Body of pancreas (tissue), 4 donors: Measurements from ENCODE around the gene LUC7L.

Experiments used
- POLR2A ChIP-seq, 3 donors: fragments of 450-650 bp; IDR thresholded peaks; one replicate each; pipeline ENCODE4 v1.6.1; 2016; ENCODE audit warnings: antibody characterized with exemption in 3 of 3, mild to moderate bottlenecking in 2 of 3
- TF ChIP-seq, protein P1 (sequence below), 7 experiments: fragments of 450-650 bp in 4 of 7; fragments of 200-600 bp in 3 of 7; sonication (generic) in 3 of 7; IDR thresholded peaks; one replicate each; pipeline ENCODE4 v1.5.1; 2016 to 2019; ENCODE audit warnings: antibody characterized with exemption in 7 of 7

DNA sequence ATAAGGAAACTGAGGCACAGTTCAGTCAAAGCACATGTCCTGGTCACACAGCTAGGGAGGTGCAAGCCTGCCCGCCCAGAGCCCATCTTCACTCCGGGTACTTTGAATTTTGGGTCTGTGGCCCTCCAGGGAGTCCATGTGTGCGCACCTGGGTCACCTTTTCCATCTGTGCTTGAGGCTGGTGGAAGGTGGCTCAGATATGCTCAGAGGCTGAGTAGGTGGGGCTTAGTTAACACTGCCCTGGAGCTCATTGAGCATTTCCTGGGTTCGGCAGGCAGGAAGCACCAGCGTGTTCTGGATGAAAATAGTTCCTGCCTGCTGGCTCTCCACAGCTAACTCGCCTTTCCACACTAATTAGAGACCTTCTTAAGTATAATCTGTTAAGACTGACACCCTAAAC, 24.6 kb upstream of the LUC7L start:
- no peak for TF ChIP-seq POLR2A (IDR thresholded peaks at IDR 0.05)
- TF ChIP-seq, protein P1, sequence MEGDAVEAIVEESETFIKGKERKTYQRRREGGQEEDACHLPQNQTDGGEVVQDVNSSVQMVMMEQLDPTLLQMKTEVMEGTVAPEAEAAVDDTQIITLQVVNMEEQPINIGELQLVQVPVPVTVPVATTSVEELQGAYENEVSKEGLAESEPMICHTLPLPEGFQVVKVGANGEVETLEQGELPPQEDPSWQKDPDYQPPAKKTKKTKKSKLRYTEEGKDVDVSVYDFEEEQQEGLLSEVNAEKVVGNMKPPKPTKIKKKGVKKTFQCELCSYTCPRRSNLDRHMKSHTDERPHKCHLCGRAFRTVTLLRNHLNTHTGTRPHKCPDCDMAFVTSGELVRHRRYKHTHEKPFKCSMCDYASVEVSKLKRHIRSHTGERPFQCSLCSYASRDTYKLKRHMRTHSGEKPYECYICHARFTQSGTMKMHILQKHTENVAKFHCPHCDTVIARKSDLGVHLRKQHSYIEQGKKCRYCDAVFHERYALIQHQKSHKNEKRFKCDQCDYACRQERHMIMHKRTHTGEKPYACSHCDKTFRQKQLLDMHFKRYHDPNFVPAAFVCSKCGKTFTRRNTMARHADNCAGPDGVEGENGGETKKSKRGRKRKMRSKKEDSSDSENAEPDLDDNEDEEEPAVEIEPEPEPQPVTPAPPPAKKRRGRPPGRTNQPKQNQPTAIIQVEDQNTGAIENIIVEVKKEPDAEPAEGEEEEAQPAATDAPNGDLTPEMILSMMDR (IDR thresholded peaks at IDR 0.05) = no peak
